ENCODE data around the gene SEMA3E. TPM values are rescaled to one million over a fixed set of nuclear protein-coding genes. Genes with fewer than 3 reads are reported as not detected.

Gene SEMA3E
- total RNA-seq, 1 donor from 2014 or later = not detected

- Mint-ChIP-seq H3K27ac (no peak overlapping the region), H3K4me1 (no peaks in the 10 kb centered on the region), H3K27me3 (no peaks in the 10 kb centered on the region), H3K4me3 (no peak overlapping the region), H3K36me3 (ENCODE audit: low read depth) (no peaks in the 10 kb centered on the region), H3K9me3 (no peaks in the 10 kb centered on the region)
- no peak for DNase-seq
- intact Hi-C loops (cut with micrococcal nuclease) = no loop called here
Observed at GRCh38 chr7:83519240-83519639, 129.7 kb downstream of the SEMA3E start.

GRCh38 chr7:83517035-83517700, 131.8 kb downstream of the SEMA3E start:
- H3K9me3 Mint-ChIP-seq = no peaks in the 10 kb centered on the region
- no peak overlapping the region for H3K27ac Mint-ChIP-seq
- no peaks in the 10 kb centered on the region for H3K27me3 Mint-ChIP-seq
- intact Hi-C loops (cut with micrococcal nuclease) = no loop called here
- H3K4me1 Mint-ChIP-seq = no peaks in the 10 kb centered on the region
- DNase-seq = no peak
- H3K36me3 Mint-ChIP-seq (ENCODE audit: low read depth) = no peaks in the 10 kb centered on the region
- H3K4me3 Mint-ChIP-seq = no peak overlapping the region

- intact Hi-C loops (cut with micrococcal nuclease) = no loop called here
- Mint-ChIP-seq H3K4me3 (no peak overlapping the region), H3K27ac (no peak overlapping the region), H3K27me3 (no peaks in the 10 kb centered on the region), H3K4me1 (no peaks in the 10 kb centered on the region), H3K9me3 (no peaks in the 10 kb centered on the region), H3K36me3 (ENCODE audit: low read depth) (no peaks in the 10 kb centered on the region)
- no peak for DNase-seq
Observed at GRCh38 chr7:83514977-83515376, 134.0 kb downstream of the SEMA3E start.

- Mint-ChIP-seq H3K27ac (no peak overlapping the region), H3K4me3 (no peak overlapping the region), H3K4me1 (no peaks in the 10 kb centered on the region), H3K9me3 (no peaks in the 10 kb centered on the region), H3K36me3 (ENCODE audit: low read depth) (no peaks in the 10 kb centered on the region), H3K27me3 (no peaks in the 10 kb centered on the region)
- intact Hi-C loops (cut with micrococcal nuclease) = no loop called here
- no peak for DNase-seq
Observed at GRCh38 chr7:83509255-83510021, 139.5 kb downstream of the SEMA3E start.

- no peak overlapping the region for H3K27ac Mint-ChIP-seq
- H3K4me3 Mint-ChIP-seq = no peak overlapping the region
- DNase-seq = no peak
- no peaks in the 10 kb centered on the region for H3K27me3 Mint-ChIP-seq
- H3K9me3 Mint-ChIP-seq = no peaks in the 10 kb centered on the region
- H3K36me3 Mint-ChIP-seq (ENCODE audit: low read depth) = no peaks in the 10 kb centered on the region
- H3K4me1 Mint-ChIP-seq = no peaks in the 10 kb centered on the region
- intact Hi-C loops (cut with micrococcal nuclease) = no loop called here
Observed at GRCh38 chr7:83504330-83504729, 144.6 kb downstream of the SEMA3E start.

GRCh38 chr7:83502636-83503035, 146.3 kb downstream of the SEMA3E start:
- Mint-ChIP-seq H3K27me3 (no peaks in the 10 kb centered on the region), H3K4me3 (no peak overlapping the region), H3K36me3 (ENCODE audit: low read depth) (no peaks in the 10 kb centered on the region), H3K9me3 (no peaks in the 10 kb centered on the region), H3K27ac (no peak overlapping the region), H3K4me1 (no peaks in the 10 kb centered on the region)
- DNase-seq = no peak
- intact Hi-C loops (cut with micrococcal nuclease) = no loop called here

- Mint-ChIP-seq H3K4me1 (no peaks in the 10 kb centered on the region), H3K9me3 (no peaks in the 10 kb centered on the region), H3K27me3 (no peaks in the 10 kb centered on the region), H3K27ac (no peak overlapping the region), H3K36me3 (ENCODE audit: low read depth) (no peaks in the 10 kb centered on the region), H3K4me3 (no peak overlapping the region)
- no peak for DNase-seq
- intact Hi-C loops (cut with micrococcal nuclease) = no loop called here
Observed at GRCh38 chr7:83494683-83495082, 154.3 kb downstream of the SEMA3E start.

GRCh38 chr7:83492802-83493201, 156.1 kb downstream of the SEMA3E start:
- no peaks in the 10 kb centered on the region for H3K27me3 Mint-ChIP-seq
- intact Hi-C loops (cut with micrococcal nuclease) = no loop called here
- H3K27ac Mint-ChIP-seq = no peak overlapping the region
- no peaks in the 10 kb centered on the region for H3K9me3 Mint-ChIP-seq
- H3K4me3 Mint-ChIP-seq = no peak overlapping the region
- H3K36me3 Mint-ChIP-seq (ENCODE audit: low read depth) = no peaks in the 10 kb centered on the region
- no peaks in the 10 kb centered on the region for H3K4me1 Mint-ChIP-seq
- no peak for DNase-seq

- intact Hi-C loops (cut with micrococcal nuclease) = no loop called here
- Mint-ChIP-seq H3K4me3 (no peak overlapping the region), H3K27me3 (no peaks in the 10 kb centered on the region), H3K9me3 (no peaks in the 10 kb centered on the region), H3K27ac (no peak overlapping the region), H3K36me3 (ENCODE audit: low read depth) (no peaks in the 10 kb centered on the region), H3K4me1 (no peaks in the 10 kb centered on the region)
- no peak for DNase-seq
Observed at GRCh38 chr7:83487801-83488200, 161.1 kb downstream of the SEMA3E start.

GRCh38 chr7:83486957-83487356, 162.0 kb downstream of the SEMA3E start:
- H3K4me1 Mint-ChIP-seq = no peaks in the 10 kb centered on the region
- H3K27me3 Mint-ChIP-seq = no peaks in the 10 kb centered on the region
- no peak overlapping the region for H3K27ac Mint-ChIP-seq
- intact Hi-C loops (cut with micrococcal nuclease) = no loop called here
- H3K4me3 Mint-ChIP-seq = no peak overlapping the region
- no peaks in the 10 kb centered on the region for H3K9me3 Mint-ChIP-seq
- no peaks in the 10 kb centered on the region for H3K36me3 Mint-ChIP-seq (ENCODE audit: low read depth)
- DNase-seq = no peak

GRCh38 chr7:83486536-83486935, 162.4 kb downstream of the SEMA3E start:
- H3K4me3 Mint-ChIP-seq = no peak overlapping the region
- H3K27ac Mint-ChIP-seq = no peak overlapping the region
- no peaks in the 10 kb centered on the region for H3K36me3 Mint-ChIP-seq (ENCODE audit: low read depth)
- intact Hi-C loops (cut with micrococcal nuclease) = no loop called here
- H3K4me1 Mint-ChIP-seq = no peaks in the 10 kb centered on the region
- DNase-seq = no peak
- H3K27me3 Mint-ChIP-seq = no peaks in the 10 kb centered on the region
- H3K9me3 Mint-ChIP-seq = no peaks in the 10 kb centered on the region

- Mint-ChIP-seq H3K4me1 (no peaks in the 10 kb centered on the region), H3K27ac (no peak overlapping the region), H3K36me3 (ENCODE audit: low read depth) (no peaks in the 10 kb centered on the region), H3K27me3 (no peaks in the 10 kb centered on the region), H3K4me3 (no peak overlapping the region), H3K9me3 (no peaks in the 10 kb centered on the region)
- intact Hi-C loops (cut with micrococcal nuclease) = no loop called here
- DNase-seq = no peak
Observed at GRCh38 chr7:83484826-83485225, 164.1 kb downstream of the SEMA3E start.

- Mint-ChIP-seq H3K4me3 (no peak overlapping the region), H3K27me3 (no peaks in the 10 kb centered on the region), H3K4me1 (no peaks in the 10 kb centered on the region), H3K36me3 (ENCODE audit: low read depth) (no peaks in the 10 kb centered on the region), H3K27ac (no peak overlapping the region), H3K9me3 (no peaks in the 10 kb centered on the region)
- DNase-seq = no peak
- intact Hi-C loops (cut with micrococcal nuclease) = no loop called here
Observed at GRCh38 chr7:83484266-83484665, 164.7 kb downstream of the SEMA3E start.

- Mint-ChIP-seq H3K4me1 (no peaks in the 10 kb centered on the region), H3K27ac (no peak overlapping the region), H3K9me3 (no peaks in the 10 kb centered on the region), H3K4me3 (no peak overlapping the region), H3K27me3 (no peaks in the 10 kb centered on the region), H3K36me3 (ENCODE audit: low read depth) (no peaks in the 10 kb centered on the region)
- intact Hi-C loops (cut with micrococcal nuclease) = no loop called here
- no peak for DNase-seq
Observed at GRCh38 chr7:83478616-83479015, 170.3 kb downstream of the SEMA3E start.
